Parathyroid adenoma (tissue), 2 donors: ENCODE data around the gene GMPR.
A peak's percentile ranks its signal among the peaks of the same experiment; 100 is the strongest.

Experiments used
- H2AFZ ChIP-seq: fragments of 300-600 bp; sonication (generic); one replicate; pipeline ENCODE4 v1.7.0; 2017; ENCODE audit warnings: antibody characterized with exemption, mild to moderate bottlenecking
- H3K27ac ChIP-seq: fragments of 300-600 bp; sonication (generic); one replicate; pipeline ENCODE4 v1.7.0; 2017
- H3K27me3 ChIP-seq: fragments of 300-600 bp; sonication (generic); one replicate; pipeline ENCODE4 v1.7.0; 2017; ENCODE audit warnings: low read length; ENCODE audit not compliant: control insufficient read depth, insufficient read depth
- H3K36me3 ChIP-seq: fragments of 300-600 bp; sonication (generic); one replicate; pipeline ENCODE4 v1.7.0; 2017; ENCODE audit warnings: low read length; ENCODE audit not compliant: control insufficient read depth, insufficient read depth
- H3K4me1 ChIP-seq: fragments of 300-600 bp; sonication (generic); one replicate; pipeline ENCODE4 v1.7.0; 2017; ENCODE audit warnings: control low read depth
- H3K4me2 ChIP-seq: fragments of 300-600 bp; sonication (generic); one replicate; pipeline ENCODE4 v1.7.0; 2017; ENCODE audit warnings: low read length
- H3K4me3 ChIP-seq: fragments of 300-600 bp; sonication (generic); one replicate; pipeline ENCODE4 v1.7.0; 2017; ENCODE audit warnings: low read depth, low read length
- H3K79me2 ChIP-seq: fragments of 300-600 bp; sonication (generic); one replicate; pipeline ENCODE4 v1.7.0; 2017; ENCODE audit warnings: control low read depth
- H3K9ac ChIP-seq: fragments of 300-600 bp; sonication (generic); one replicate; pipeline ENCODE4 v1.7.0; 2017; ENCODE audit warnings: mild to moderate bottlenecking
- H3K9me3 ChIP-seq: fragments of 300-600 bp; sonication (generic); one replicate; pipeline ENCODE4 v1.7.0; 2017; ENCODE audit warnings: low read length; ENCODE audit not compliant: control insufficient read depth
- CTCF ChIP-seq: fragments of 300-600 bp; sonication (generic); IDR thresholded peaks from one replicate; pipeline ENCODE4 v1.7.0; 2017; ENCODE audit warnings: antibody characterized with exemption, mild to moderate bottlenecking
- donor health status: primary hyperparathyroidism.

GMPR gene

DNA sequence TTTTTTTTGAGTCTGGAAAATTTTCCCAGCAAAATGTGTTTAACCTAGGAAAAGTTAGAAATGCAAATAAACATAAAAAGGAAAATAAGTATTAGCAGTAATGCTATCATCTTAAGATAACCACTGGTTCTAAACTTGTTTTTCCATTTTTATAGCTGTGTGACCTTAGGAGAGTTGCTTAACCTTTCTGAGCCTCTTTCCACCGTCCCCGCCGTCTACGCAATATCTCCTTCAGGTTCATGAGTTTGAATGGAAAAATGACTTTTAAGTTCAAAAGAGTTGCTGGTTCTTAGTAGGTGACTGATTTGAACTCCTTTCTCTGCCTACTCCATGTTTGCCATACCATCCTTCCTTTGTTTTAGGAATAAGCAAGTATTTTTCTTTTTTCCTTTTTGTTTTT is 44.0 kb downstream of the GMPR start:
- H3K9me3 ChIP-seq = no peaks in the 10 kb centered on the region
- H3K79me2 ChIP-seq = no peaks in the 10 kb centered on the region
- no peak for TF ChIP-seq CTCF
- no peak overlapping the region for H2AFZ ChIP-seq
- no peaks in the 10 kb centered on the region for H3K36me3 ChIP-seq
- H3K27me3 ChIP-seq = no peaks in the 10 kb centered on the region
- H3K27ac ChIP-seq = no peak overlapping the region
- H3K4me1 ChIP-seq = no peaks in the 10 kb centered on the region
- H3K9ac ChIP-seq = no peak overlapping the region
- H3K4me2 ChIP-seq = no peak overlapping the region
- no peak overlapping the region for H3K4me3 ChIP-seq

GRCh38 chr6:16284472-16284871 is 46.1 kb downstream of the GMPR start:
- H3K4me1 ChIP-seq = no peaks in the 10 kb centered on the region
- H3K79me2 ChIP-seq = no peaks in the 10 kb centered on the region
- no peak overlapping the region for H3K9ac ChIP-seq
- no peak overlapping the region for H3K27ac ChIP-seq
- no peaks in the 10 kb centered on the region for H3K36me3 ChIP-seq
- no peak for TF ChIP-seq CTCF
- H3K27me3 ChIP-seq = no peaks in the 10 kb centered on the region
- H3K4me3 ChIP-seq = no peak overlapping the region
- H3K9me3 ChIP-seq = no peaks in the 10 kb centered on the region
- no peak overlapping the region for H3K4me2 ChIP-seq
- H2AFZ ChIP-seq = no peak overlapping the region

DNA sequence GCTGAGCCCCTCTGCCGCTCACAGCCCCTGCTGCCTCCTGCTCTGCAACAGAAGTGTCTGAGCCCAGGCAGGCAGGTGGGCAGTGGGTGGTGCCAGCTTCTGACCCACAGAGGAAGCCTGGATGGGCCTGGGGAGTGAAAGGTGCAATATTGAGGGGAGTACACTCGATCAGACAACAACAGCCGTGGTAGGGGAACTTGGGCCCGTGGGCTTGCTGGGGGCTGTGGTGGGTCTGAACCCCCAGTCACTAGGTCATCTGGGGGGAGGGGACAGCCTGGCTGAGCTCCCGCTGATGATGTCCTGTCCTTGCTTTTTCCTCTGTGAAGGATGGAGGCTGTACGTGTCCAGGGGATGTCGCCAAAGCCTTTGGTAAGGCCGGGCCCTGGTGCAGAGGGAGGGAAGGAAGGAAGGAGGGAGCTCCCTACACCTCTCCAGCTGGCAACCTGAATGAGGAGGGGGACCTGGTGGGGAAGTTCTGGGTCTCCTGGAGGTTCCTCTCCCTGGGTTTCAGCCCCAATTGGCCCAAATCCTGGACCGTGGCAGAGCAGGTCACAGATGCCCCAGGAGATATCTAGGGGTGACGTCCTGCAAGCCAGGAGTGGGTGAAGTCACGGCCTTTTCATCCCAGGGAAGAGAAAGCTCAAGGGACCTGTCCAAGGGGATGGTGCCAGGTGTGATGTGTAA is 47.2 kb downstream of the GMPR start:
- Histone ChIP-seq H3K4me2 (no peak overlapping the region), H3K4me3 (no peak overlapping the region)

GRCh38 chr6:16286151-16286522 is 47.8 kb downstream of the GMPR start:
- Histone ChIP-seq H3K9ac (no peak overlapping the region), H3K27ac (no peak overlapping the region), H3K79me2 (no peaks in the 10 kb centered on the region), H2AFZ (no peak overlapping the region), H3K4me1 (no peaks in the 10 kb centered on the region), H3K36me3 (no peaks in the 10 kb centered on the region), H3K4me3 (no peak overlapping the region), H3K4me2 (no peak overlapping the region), H3K9me3 (no peaks in the 10 kb centered on the region), H3K27me3 (no peaks in the 10 kb centered on the region)
- peak; percentile 26 for TF ChIP-seq CTCF

More for the DNA sequence above, 47.2 kb downstream of the GMPR start:
- Histone ChIP-seq H3K27me3 (no peaks in the 10 kb centered on the region), H3K9ac (no peak overlapping the region), H3K36me3 (no peaks in the 10 kb centered on the region), H2AFZ (no peak overlapping the region), H3K9me3 (no peaks in the 10 kb centered on the region), H3K4me1 (no peaks in the 10 kb centered on the region), H3K79me2 (no peaks in the 10 kb centered on the region), H3K27ac (no peak overlapping the region)
- no peak for TF ChIP-seq CTCF

- Histone ChIP-seq H3K9me3 (no peaks in the 10 kb centered on the region), H3K4me3 (no peak overlapping the region), H2AFZ (no peak overlapping the region), H3K4me1 (no peaks in the 10 kb centered on the region), H3K27ac (no peak overlapping the region), H3K9ac (no peak overlapping the region), H3K27me3 (no peaks in the 10 kb centered on the region), H3K4me2 (no peak overlapping the region), H3K36me3 (no peaks in the 10 kb centered on the region), H3K79me2 (no peaks in the 10 kb centered on the region)
- TF ChIP-seq CTCF = no peak
Measured at GRCh38 chr6:16288163-16288562, 49.8 kb downstream of the GMPR start.
